Measurements from ENCODE around the gene TRIOBP.
"Not testable (repeated sequence)": the region's sequence is repeated elsewhere in the genome, so short reads cannot be mapped to it uniquely, and the experiment has no call there.

Gene TRIOBP, protein sequence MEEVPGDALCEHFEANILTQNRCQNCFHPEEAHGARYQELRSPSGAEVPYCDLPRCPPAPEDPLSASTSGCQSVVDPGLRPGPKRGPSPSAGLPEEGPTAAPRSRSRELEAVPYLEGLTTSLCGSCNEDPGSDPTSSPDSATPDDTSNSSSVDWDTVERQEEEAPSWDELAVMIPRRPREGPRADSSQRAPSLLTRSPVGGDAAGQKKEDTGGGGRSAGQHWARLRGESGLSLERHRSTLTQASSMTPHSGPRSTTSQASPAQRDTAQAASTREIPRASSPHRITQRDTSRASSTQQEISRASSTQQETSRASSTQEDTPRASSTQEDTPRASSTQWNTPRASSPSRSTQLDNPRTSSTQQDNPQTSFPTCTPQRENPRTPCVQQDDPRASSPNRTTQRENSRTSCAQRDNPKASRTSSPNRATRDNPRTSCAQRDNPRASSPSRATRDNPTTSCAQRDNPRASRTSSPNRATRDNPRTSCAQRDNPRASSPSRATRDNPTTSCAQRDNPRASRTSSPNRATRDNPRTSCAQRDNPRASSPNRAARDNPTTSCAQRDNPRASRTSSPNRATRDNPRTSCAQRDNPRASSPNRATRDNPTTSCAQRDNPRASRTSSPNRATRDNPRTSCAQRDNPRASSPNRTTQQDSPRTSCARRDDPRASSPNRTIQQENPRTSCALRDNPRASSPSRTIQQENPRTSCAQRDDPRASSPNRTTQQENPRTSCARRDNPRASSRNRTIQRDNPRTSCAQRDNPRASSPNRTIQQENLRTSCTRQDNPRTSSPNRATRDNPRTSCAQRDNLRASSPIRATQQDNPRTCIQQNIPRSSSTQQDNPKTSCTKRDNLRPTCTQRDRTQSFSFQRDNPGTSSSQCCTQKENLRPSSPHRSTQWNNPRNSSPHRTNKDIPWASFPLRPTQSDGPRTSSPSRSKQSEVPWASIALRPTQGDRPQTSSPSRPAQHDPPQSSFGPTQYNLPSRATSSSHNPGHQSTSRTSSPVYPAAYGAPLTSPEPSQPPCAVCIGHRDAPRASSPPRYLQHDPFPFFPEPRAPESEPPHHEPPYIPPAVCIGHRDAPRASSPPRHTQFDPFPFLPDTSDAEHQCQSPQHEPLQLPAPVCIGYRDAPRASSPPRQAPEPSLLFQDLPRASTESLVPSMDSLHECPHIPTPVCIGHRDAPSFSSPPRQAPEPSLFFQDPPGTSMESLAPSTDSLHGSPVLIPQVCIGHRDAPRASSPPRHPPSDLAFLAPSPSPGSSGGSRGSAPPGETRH (N-terminal part only)

GRCh38 chr22:37696657-37697537, at the start of gene TRIOBP:
TRIOBP (plus strand) TSS chr22:37697048; CDS start chr22:37701366, 4,318 bp downstream.
- peak; percentile 88 for DNase-seq (ENCODE audit: low read depth, low spot score)

DNA sequence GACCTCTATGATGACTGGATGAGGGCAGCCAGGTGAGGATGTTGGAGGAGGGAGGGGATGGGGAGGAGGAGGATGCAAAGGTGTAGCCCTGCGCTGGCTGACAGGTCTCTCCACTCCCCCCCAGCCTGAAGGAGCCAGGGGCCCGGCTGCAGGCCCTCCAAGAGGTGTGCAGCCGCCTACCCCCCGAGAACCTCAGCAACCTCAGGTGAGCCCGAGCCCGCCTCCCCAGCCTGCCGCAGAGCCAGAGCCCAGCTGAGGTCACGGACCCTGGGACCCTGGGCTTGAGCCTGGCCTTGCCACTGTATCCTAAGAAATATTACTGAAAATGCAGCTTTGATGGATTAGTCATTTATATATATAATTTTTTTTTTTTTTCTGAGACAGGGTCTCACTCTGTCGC, 49.5 kb upstream of the TRIOBP start:
- DNase-seq (ENCODE audit: low read depth, low spot score), result no peak

DNA sequence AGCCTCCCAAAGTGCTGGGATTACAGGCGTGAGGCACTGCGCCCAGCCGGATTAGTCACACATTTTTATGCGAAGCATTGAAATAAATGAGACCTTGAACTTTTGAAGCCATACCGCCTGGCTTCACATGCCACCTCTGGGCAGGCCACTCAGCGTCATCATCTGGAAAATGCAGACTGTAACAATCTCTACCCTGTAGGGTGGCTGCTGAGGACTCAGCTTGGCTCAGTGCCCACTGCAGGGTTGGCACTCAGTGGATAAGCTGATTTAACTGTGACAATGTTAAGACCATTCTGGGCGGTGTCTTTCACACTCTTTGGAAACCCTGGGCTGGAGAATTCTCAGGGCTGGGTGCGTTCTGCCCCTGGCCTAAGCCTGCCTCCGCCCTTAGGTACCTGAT, 48.9 kb upstream of the TRIOBP start:
- no peak for DNase-seq (ENCODE audit: low read depth, low spot score)

DNA sequence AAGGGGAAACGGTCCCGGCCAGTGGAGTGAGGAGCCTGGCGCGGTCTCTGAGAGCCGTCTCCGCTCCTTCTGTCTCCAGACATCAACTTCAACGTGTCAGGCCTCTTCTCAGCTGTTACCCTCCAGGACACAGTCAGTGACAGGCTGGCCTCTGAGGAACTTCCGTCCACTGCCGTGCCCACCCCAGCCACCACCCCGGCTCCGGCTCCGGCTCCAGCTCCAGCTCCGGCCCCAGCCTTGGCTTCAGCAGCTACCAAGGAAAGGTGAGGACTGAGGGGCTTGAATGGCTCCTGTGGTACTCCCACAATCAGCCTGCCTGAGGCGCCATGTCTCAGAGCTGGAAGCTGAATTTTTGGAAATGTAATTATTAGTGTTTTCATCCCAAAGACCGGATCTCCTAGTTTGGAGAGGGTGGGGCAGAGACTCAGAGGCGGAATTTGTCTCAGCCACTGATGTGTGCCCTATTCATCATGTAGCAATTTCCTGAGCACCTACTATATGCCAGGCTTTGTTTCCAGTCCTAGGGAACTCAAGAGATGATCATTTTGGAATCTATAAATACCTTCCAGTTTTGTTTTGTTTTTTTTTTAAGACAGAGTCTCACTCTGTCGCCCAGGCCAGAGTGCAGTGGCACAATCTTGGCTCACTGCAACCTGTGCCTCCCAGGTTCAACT, 46.2 kb upstream of the TRIOBP start:
- DNase-seq (ENCODE audit: low read depth, low spot score), result no peak

- DNase-seq (ENCODE audit: low read depth, low spot score), result no peak
Observed at GRCh38 chr22:37654563-37655251, 42.1 kb upstream of the TRIOBP start.

- DNase-seq (ENCODE audit: low read depth, low spot score), result no peak
Observed at GRCh38 chr22:37655252-37655563, 41.6 kb upstream of the TRIOBP start.

DNA sequence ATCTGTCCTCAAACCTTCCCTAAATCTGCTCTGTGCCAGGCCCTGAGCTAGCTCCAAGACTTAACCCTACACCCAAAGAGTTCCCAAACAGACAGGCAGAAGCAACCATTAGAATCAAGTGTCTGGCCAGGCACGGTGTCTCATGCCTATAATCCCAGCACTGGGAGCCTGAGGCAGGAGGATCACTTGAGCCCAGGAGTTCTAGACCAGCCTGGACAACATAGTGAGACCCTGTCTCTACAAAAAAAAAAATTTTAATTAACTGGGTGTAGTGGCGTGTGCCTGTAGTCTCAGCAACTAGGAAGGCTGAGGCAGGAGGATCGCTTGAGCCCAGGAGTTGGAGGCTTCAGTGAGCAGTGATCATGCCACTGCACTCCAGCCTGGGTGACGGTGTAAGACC, 40.3 kb upstream of the TRIOBP start:
- not testable (repeated sequence) for DNase-seq (ENCODE audit: low read depth, low spot score)

- no peak for DNase-seq (ENCODE audit: low read depth, low spot score)
Observed at GRCh38 chr22:37657590-37658132, 39.2 kb upstream of the TRIOBP start.

DNA sequence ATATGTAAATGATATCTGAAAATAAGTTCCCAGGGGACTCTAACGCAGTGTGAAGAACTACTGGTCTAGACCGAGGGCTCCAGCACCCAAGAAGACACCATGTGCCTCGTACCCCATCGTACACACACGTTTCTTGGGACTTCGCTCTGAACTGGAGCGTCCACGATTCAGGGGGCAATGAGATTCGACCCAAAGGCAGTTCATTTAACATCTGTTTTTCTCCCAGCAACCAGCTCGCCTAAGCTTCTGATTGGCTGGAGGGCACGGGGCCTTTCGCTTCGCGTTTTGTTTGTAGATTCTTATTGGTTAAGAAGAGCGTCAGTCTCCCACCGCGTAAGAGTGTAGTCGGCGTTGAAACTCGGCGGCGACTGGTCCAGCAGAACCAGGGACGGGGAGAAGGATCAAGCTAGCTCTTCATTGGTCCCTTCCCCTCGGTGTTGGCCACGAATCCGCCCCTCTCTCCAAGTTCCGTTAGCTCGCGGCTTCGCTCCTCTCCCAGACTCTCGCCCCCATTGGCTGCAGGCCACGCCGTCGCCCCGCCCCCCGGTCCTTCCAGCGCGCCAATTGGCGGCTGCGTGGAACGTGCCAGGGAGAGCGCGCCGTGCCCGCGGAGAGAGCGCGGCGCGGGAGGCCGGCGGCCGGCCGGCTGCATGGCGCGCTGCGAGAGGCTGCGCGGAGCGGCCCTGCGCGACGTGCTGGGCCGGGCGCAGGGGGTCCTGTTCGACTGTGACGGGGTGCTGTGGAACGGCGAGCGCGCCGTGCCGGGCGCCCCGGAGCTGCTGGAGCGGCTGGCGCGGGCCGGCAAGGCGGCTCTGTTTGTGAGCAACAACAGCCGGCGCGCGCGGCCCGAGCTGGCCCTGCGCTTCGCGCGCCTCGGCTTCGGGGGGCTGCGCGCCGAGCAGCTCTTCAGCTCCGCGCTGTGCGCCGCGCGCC, 38.4 kb upstream of the TRIOBP start, which contains the start of gene PDXP:
TSS of gene PDXP (plus strand) at position 591 of the 933 bp plus-strand sequence. CDS start at position 651, 60 bp downstream.
- DNase-seq (ENCODE audit: low read depth, low spot score), result peak; percentile 100

DNA sequence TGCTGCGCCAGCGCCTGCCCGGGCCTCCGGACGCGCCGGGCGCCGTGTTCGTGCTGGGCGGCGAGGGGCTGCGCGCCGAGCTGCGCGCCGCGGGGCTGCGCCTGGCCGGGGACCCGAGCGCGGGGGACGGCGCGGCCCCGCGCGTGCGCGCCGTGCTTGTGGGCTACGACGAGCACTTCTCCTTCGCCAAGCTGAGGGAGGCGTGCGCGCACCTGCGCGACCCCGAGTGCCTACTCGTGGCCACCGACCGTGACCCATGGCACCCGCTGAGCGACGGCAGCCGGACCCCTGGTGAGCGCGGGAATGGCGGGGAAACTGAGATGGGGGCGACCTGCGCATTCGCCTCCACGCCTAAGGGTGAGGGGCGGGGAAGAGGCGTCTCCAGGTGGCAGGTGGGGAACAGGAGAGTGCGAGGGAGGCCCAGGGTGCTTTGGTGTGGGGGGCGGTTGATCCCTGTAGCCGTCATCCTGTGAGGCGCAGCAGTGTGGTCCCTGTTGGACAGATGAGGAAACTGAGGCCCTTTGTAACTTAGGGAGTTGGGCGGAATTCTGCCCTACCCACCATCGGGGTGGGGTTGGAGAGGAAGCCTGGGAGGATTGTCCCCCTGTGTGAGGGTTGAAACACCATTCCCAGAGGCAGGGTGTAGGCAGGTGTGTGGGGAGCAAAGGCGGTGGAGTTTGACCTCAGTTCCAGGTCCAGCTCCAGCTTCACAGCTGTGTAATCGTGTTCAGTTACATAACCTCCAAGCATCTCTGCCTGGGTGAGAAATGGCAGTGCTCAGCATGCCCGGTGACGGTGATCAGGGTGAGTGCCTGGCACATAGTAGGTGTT, 37.6 kb upstream of the TRIOBP start:
- no peak for DNase-seq (ENCODE audit: low read depth, low spot score)

DNA sequence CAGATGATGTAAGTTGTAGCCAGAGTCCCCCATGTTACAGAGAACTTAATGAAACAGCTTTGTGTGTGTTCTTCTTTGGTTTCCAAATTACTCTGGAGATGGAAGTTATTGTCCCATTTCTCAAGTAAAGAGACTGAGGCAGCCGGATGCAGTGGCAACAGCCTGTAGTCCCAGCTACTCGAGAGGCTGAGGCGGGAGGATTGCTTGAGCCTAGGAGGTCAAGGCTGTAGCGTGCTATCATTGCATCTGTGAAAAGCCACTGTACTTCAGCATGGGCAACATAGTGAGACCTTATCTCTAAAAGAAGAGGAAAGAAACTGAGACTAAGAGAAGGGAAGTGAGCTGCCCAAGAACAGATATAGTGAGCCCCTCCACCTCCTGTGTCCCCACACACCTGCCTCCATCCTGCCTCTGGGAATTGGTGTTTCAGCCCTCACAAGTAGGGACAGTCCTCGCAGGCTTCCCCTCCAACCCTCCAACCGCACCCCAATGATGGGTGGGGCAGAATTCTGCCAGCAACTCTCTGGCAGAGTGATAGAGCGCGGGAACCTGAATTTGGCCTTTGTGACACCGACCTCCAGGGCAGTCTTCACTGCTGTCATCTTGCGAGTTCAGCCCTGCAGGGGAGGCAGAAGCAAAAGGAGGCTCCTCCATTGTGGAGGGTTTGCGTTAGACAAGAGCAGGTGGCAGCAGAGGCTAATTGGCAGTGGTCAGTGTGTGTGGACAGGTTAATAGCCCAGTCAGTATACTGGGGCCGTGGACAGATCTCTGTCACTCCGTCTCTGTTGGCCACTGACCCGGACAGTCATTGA, 36.7 kb upstream of the TRIOBP start:
- no peak for DNase-seq (ENCODE audit: low read depth, low spot score)

DNA sequence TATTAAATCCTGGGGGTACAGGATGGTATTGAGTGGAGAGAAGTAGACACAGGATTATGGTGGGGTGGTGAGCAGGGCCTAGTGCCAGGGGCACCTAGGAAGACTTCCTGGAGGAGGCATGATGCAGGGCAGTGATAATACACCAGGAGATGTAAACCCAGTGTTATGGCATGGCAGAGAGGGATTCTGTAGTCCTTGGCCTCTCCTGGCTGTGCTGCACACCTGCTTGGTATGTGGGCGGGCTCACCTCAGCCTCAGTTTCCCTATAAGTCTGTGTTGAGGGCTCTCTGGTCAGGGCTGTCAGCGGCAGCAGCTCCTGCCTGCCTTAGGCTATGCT, 36.2 kb upstream of the TRIOBP start:
- DNase-seq (ENCODE audit: low read depth, low spot score), result no peak

DNA sequence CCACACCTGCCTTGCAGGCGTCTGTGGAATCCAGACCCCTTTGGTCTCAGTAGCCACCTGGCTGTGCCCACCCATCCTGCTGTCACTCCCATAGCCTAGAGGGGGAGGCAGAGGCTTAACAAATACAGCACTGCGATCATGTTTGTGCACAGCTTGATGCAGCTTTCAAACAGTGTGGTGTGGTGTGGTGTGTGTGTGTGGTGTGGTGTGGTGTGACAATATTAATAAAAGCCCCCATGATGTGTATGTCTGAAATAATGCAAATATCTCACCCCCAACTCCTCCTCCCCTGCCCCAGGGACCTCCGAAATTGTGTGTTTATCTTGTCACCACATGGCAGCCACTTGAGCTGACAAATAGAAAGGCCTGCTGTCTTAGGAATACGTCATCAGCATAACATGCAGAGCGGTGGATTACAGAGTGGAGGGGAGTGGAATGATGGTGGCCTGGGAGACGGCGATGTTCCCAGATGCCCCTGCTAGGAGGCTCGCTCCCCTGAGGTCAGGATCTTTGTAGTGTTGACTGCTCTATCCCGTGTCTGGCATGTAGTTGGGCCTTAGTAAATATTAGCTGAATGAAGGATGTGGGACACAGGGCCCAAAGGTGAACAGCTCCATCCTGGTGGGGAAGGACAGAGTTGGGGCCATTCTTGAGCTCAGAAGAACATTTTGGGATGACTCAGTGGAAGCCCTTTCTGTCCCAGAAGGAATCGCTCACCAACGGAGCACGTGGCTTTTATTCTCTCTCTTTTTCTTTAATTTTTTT, 35.5 kb upstream of the TRIOBP start:
- no peak for DNase-seq (ENCODE audit: low read depth, low spot score)

DNA sequence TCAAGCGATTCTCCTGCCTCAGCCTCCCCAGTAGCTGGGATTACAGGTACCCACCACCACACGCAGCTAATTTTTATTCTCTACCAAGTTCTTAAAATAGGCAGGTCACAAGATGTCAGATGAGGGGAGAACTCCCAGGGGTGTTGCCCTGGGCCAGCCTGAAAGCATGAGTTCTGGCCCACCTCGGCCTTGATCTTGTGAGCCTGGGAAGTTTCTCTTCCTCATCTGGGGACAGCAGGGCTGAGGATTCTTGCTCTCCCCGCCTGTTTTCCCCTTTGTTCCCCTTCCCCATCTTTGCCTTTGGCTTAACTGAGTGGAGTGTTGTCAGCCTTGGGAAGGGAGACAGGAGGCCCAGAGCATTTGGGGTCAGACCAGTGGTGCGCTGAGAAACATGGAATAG, 34.8 kb upstream of the TRIOBP start:
- no peak for DNase-seq (ENCODE audit: low read depth, low spot score)

GRCh38 chr22:37663521-37664140, 33.2 kb upstream of the TRIOBP start:
- DNase-seq (ENCODE audit: low read depth, low spot score), result no peak
